ENCODE data around the gene PHLDB2.

DNA sequence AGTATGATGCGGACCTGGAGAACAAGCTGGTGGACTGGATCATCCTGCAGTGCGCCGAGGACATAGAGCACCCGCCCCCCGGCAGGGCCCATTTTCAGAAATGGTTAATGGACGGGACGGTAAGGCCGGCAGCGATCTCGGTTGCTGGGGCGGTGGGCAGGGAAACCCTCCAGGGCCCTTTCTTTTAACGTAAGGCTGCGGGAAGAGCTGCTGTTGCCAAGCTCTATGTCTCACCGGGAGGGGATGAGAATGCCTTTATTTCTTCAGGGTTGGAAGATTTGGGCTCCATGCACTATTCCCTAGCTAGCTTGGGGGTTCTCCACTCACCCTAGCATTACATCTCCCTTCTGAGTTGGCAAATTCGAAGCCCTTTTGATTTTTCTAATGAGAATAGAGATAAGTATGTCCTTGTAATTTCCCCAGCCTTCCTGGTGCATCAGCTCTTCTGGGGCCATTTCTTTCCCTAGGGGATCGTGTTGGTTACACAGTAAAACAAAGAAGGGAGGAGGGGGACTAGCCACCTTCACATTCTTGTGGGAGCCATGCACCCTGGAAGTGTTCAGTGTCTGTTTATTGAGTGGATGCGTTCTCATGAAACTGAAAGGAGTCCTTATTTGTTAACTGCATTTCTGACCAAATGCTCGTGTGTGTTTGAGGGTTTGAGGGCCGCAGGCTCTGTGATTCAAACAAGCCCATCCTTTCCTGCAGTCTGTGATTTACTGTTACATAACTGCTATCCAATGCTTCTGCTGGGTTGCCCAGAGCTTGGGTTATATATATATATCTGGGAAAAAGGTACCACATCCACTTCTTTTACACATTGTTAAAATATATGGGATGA lies 140.6 kb downstream of the PHLDB2 start:
- TF ChIP-seq, protein P1, sequence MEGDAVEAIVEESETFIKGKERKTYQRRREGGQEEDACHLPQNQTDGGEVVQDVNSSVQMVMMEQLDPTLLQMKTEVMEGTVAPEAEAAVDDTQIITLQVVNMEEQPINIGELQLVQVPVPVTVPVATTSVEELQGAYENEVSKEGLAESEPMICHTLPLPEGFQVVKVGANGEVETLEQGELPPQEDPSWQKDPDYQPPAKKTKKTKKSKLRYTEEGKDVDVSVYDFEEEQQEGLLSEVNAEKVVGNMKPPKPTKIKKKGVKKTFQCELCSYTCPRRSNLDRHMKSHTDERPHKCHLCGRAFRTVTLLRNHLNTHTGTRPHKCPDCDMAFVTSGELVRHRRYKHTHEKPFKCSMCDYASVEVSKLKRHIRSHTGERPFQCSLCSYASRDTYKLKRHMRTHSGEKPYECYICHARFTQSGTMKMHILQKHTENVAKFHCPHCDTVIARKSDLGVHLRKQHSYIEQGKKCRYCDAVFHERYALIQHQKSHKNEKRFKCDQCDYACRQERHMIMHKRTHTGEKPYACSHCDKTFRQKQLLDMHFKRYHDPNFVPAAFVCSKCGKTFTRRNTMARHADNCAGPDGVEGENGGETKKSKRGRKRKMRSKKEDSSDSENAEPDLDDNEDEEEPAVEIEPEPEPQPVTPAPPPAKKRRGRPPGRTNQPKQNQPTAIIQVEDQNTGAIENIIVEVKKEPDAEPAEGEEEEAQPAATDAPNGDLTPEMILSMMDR (IDR thresholded peaks at IDR 0.05) = no peak
- TF ChIP-seq RNF2 (IDR thresholded peaks at IDR 0.05; ENCODE audit: borderline replicate concordance, low read depth) (no peak), POLR2A (IDR thresholded peaks at IDR 0.05; ENCODE audit: low read length) (no peak)
- TF ChIP-seq, protein P2, sequence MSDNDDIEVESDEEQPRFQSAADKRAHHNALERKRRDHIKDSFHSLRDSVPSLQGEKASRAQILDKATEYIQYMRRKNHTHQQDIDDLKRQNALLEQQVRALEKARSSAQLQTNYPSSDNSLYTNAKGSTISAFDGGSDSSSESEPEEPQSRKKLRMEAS (IDR thresholded peaks at IDR 0.05) = no peak
